EL (cell line): ENCODE data around the gene CIROP.

Source experiments
- DNase-seq: peaks from one replicate; pipeline ENCODE4 v3.0.0-alpha.2; 2016

CIROP gene

DNA sequence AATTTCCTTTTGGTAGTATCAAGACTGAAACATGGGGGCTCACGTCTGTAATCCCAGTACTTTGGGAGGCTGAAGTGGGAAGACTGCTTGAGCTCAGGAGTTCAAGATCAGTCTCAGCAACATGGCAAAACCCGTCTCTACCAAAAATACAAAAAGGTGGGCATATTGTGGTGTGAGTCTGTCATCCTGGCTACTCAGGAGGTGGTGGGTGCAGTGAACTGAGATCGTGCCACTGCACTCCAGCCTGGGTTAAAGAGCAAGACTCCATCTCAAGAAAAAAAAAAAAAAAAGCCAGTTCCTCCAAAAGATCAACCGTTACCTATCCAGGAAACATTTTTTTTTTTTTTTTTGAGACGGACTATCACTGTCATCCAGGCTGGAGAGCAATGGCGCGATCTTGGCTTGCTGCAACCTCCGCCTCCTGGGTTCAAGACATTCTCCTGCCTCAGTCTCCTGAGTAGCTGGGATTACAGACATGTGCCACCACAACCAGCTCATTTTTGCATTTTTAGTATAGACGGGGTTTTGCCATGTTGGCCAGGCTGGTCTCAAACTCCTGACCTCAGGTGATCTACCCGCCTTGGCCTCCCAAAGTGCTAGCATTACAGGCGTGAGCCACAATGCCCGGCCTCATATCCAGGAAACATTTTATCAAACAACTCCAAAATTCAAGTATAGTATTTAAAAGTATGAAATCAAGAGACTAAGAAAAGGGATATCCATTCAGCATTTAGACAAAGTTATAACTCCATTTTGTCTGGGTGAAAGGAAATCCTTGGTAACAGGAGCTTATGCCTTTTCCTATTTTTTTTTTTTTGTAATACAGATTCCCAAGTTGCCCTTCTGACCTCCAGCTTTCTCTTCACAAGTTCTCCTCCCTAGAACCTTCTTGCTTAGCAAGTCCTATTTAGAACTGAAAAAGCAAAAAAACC, 13.2 kb downstream of the CIROP start:
- no peak for DNase-seq

DNA sequence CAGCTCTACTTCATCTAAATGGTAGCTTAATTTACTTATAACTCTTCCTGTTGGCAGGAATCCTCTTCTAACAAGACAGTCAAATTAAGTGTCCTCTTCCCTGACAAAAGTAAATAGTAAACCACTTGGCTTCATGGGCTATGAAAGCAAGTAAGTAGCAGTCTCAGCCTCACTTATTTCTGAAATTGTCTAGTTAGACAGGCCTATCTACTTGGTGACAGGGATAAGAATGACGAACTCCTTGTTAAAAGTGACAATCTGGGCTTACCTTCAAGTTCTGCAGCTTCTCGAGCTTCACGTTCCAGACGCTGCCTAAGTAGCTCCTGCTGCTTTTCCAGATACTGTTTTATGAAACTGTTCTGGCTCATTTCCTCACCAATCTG, 14.5 kb downstream of the CIROP start:
- no peak for DNase-seq

DNA sequence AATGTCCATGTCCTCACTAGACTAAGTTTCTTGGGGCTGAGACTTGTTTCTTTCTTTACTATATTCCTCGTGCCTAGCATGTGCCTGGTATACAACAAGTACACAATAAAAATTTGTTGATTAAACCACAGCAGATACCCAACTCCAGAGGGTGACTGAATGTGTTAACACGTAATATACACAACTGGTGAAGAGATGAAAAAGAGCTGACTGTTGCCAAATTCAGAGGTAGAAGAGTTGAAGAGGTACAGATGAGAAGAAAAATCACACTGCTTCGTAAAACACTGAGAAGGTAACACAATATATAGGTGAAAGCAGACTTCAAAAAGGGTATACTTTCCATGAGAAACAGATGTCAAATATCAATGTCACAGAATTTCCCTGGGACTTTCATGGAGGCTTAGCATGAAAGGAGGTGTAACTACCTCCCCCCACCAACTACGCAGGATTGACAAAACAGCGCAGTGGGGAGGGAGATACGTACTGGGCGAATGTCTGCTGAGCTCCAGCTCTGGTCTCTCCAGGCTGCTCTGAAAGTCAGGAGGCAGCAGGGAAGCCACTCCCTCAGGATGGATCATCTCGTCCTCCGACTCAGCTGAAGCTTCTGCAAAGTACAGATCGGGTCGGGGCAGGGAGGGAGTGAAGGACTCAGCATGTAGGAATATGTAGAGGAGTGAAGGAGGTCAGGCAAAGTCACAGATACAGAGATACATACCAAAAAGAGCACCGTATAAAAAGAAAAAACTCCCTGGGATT, 15.1 kb downstream of the CIROP start:
- DNase-seq: no peak

DNA sequence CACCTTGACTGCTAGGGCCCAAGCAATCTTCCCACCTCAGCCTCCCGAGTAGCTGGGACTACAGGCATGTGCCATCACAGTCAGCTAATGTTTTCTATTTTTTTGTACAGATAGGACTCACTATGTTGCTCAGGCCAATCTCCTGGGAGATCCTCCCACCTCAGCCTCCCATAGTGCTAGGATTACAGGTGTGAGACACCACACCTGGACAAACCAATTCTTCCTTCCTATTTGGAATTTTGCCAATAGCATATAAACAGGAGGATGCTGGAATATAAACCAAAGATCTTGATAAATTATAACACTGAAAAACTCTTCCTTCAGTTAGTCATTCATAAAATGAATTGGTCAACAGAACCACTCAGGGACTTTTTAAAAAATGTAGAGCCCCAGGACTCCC, 18.2 kb downstream of the CIROP start:
- DNase-seq: no peak

DNA sequence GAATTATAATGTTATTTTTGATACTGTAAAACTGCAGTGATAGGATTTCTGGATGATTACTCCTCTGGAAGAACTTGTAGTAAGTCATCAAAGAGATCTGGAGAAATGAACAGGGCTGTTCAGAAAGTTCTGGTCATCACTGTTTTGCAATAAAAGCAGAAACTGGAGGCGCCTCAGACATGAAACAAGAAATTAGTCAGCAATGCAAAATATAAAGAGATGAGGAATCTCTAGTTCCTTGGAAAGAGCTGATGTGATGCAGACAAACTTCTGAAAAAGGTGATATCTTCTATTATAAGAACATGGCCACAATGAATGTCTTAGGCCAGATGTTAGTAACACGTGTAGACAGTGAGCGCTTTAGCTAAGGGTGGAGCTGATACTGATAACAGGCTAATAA, 19.3 kb downstream of the CIROP start:
- DNase-seq: no peak

DNA sequence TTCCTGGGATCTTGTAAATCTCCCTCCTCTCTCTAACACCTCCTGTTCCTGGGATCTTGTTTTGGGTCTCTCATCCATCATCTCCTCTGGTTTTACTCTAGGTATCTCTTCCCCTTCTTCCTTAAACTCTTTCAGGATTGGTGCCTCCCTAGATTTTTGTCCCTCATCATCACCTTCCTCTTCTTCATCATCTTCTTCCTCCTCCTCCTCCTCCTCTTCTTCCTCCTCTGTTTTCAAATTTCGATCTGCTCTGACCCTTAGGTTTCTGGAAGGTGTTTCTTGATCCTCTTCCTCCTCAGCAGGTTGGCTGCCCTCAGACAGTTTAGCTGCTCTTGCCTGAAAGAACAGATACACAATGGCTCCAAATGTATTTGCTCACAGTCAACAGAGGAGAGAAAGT, 24.3 kb downstream of the CIROP start:
- no peak for DNase-seq

DNA sequence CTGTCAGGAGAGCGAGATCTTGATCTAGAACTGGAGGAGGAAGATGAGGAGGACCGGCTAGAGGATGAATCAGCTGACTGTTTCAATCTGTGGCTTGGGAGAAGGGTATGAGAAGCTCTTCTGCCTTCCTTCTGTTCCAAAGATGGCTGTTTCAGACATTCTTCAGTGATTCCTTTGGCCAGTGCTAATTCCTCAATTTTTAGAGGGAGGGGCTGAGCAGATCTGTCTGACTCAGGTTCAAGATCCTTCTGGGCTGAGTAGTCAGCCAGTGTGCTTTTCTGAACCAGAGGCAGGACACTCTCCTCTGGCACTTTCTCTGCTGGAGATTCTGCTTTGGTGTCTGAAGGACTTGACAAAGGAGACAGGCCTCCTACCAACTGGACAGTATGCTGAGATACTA, 25.1 kb downstream of the CIROP start:
- DNase-seq: peak; percentile 65

DNA sequence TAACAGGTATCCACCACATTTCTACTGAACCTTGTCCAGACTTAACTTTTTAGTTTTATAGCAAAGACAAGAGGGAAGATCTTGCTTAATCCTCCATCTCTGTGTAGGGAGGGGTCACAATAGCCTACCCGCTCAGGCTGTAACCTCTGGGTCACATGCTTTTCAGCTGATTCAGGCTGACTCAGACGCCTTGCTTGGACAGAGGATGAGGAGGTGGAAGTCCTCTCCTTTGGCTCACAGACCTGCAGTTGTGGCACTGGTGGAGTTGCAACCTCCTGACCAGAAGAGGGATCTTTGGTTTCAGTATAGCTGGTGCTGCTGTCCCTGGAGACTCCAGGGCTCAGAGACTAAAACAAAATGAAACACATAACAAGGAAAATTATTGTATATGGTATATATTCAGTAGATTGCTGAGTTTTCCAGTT, 26.1 kb downstream of the CIROP start:
- DNase-seq: peak; percentile 99

DNA sequence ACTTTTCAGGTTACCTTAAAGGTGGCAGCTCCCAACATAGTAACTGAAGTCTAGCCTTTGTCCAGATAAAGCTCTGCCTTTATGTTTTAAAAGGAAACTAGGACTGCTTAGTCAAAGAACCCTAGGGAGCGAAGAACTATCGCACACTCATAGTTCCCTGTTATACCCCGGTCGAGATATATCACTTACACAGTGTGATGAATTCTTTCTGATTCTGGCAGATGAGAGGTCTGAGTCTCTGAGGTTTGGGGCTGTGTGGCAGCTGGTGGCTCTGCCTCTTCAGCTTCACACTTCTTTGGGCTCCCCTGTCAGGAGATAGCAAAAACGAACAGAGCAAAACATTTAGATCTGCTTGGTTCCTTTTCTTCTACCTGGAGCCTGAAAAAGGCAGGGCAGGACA, 26.8 kb downstream of the CIROP start:
- no peak for DNase-seq

DNA sequence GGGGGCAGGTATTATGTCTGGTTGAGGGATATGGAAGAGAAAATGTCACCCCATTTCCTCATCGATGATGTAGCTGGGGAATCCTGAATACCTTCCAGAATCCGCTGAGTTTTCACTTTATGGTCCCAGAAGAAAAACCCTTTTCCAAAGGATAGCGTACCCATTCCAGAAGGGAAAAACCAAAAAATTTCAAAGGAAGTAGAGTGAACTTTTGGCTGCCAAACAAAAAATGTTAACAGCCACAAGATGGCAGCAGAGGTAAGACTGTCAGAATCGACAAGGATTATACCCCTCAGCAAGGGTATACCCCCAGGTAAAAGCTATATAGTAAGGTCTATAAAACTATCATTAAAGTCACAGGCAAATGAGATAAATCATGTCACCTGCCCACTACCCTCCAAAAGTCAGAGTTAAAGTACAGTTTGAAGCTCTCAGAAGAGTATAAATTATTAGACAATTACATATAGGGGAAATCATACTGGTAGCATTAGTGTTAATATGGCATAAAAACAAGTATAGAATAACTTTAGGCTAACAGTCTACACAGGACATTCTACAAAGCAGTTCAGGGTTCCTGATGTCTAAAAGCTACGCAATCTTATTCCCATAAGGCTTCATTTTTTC, 27.9 kb downstream of the CIROP start:
- peak; percentile 48 for DNase-seq

DNA sequence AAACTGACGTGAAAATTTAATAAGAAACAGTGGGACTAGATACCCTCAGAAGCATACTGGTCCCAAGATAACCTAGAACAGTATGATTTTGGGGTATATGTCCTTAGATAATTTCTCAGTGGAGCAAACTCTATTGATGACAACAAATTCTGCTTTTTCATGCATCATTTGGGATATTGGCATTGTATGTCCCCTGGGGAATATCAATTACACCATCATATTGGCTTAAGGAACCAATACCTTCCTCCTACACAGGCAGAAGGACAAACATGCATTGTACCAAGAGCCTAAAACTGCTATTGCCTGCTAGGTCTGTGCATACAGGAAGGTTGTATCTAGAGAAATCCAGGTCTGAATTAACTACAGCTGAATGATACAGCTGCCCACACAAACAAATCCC, 29.9 kb downstream of the CIROP start:
- no peak for DNase-seq

DNA sequence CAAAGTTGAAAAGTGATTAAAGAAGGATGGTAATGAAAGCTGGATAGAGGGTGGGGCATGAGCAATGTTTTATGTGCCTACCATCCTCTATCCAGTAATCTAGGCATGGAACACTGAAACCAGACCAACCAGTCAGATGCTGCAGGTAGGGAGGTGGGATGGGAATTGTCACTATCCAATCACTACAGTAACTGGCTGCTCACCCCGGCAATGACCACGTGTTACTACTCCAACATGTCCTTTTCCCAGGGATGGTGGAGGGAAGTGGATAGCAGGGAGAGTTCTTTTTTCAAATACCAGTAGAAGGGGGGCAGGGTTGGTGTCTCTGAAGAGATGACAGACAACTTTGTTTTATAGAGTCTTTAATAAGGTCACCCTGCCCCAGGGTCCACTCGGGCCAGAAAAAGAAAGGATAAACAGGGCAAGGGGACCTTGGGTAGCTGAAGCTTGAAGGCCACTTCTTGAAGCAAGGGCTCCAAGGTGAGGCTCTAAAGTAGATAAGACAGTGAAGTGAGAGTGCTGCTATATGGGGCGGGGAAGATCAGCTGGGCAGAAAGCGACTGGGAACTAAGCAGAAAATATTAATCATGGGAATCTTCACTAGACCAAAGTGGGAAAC, 32.8 kb downstream of the CIROP start:
- DNase-seq: peak; percentile 20

DNA sequence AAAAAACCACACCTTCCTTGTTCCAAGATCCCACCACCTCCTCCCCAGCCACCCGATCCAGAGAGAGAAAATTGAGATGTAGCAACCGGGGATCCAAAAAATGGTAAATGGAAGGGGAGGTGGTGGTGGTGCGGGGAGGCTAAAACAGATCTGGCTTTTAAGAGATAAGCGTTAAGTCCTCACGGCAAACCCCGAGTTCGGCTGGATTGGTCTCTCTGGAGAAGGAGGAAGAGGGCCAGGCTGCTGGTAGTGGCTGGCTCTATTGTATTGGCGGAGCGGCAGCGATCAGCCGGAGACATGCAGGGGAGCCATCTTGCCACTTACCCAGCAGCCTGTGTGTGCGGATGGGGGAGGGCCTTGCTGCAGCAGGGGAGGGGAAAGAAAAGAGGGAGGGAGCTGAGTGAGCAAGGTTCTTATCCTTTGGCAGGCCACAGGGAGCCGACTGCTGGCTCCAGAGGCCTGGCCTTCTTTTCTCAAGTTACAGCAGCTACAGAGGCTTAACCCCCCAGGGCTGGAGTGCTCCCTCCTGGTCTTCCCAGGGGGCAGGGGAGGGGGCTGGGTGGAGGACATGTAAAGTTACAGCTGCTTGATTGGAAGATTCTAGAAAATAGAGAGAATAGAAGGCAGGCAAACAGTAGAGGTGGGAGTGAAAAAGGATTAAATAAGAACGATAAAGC, 33.4 kb downstream of the CIROP start:
- DNase-seq: peak; percentile 92

DNA sequence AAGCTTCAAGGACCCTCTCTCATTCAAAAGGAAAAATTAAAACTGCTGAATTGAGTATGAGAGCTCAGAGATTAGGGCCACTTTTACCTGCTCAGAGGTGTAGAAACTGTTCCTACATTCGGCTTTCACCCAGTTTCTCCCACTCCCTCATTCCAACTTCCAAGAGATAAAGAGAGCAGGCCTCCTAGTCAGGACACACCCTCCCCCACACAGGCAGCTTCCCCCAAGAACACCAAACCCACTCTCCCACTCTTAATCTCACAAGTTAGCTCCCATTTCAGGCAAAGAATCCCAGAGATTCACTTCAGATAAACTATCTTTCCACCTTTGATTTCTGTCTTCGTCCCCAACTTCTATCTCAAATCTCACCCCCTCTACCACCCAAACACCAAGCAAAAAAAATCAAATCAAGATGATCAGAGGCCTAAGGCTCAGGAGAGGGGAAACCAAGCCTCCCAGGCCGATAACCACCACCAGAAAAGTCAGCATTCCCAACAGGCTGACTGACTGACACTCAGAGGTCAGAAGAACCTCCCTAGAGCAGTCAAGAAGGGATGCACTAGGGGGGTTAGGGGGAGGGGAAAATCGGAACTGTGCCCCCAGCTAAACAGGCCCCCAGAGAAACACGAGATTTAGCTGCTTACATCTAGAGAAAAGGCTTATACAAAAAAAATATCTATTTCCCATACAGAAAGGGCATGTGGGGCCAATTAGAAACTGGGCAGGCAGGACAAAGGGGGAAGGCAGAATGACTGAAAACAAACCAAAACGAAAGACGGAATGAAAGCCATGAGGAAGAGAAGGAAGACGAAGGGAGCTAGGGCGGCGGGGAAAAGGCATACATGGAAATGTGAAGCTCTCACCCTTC, 34.3 kb downstream of the CIROP start:
- peak; percentile 32 for DNase-seq

DNA sequence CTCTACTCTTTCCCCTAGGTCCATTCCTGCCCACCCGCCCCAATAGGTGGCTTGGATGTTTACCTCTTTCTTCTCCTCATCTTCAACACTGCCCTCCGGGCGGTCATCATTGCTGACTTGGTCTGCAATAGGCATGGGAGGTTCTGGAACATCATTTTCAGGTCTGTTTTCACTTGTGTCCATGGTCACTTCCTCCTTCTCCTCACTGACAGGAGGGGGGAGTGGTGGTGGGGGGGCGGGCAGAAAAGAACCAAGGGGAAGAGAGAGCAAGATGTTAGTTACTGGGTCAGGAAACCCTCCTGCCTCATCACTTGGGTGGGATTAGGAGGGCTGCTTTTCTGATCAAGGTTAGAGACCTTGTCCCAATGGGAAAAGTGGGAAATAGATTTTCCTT, 35.4 kb downstream of the CIROP start:
- no peak for DNase-seq

DNA sequence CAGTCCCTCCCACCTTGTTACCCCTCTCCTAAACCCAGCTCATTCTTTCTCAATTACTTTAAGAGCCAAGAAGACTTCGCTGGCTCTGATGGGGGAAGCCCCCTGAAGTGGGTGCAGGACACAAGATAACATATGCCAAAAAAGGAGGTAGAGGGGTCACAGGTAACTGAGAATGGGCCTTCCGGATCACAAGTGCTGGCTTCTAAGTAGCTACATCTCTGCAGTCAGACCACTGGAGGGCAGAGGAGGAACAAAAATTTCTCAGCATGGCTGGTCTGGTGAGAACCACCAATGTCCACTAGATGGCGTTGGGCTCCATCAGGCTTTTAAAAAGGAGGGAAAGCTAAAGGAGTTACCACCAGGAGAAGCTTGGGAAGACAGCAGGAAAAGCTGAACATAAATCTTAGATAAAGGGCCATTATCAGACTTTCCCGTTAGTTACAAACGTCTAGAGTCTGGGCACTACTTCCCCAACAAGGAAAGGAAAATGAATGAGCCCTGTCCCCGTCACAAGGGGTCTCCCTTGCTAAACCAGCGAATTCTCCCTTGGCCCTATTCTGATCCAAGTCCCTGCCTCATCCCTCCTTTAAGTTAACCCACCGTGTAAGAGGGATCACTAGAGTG, 35.9 kb downstream of the CIROP start:
- peak; percentile 95 for DNase-seq

DNA sequence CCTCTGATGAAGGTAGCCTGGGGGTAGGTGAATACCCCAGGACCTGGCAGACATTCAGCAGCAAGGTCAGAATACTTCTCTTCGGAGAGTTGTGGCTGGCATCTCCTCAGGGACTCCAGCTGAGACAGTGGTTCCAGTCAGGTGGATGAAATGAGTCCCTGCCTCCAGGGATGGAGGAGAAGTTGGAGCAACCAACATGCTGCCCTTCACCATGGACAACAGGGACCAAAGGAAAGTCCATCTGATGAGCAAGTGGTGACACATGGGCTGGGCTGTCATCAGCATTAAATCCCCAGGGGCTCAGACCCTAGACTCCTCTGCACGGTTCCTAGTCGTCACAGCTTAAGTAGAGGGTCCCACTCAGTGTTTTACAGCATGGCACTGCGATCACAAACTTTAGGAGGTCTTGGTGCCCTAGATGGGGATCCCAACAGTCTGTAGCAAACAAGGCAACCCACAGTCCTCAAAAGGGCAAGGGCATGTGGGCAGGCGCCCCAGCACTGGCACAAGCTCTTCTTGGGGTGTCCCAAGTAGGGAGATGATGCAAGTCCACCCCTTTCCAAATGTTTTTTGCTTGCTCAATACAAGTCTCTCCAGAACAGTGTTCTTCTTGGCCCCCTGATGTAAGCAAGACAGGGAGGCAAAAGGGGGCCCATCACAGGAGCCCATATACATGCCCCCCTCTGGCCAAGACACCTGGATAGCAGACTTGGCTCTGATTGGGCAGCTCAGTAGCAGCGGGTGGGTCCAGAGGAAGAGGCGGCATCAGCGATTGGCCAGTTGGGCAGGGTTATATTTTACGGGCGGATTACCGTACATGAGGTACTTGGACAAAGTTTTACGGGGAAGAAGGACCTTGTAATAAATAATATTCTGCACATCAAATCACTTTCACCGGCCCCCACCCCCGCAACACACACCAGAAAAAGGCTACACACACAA, 36.7 kb downstream of the CIROP start:
- DNase-seq: peak; percentile 18

DNA sequence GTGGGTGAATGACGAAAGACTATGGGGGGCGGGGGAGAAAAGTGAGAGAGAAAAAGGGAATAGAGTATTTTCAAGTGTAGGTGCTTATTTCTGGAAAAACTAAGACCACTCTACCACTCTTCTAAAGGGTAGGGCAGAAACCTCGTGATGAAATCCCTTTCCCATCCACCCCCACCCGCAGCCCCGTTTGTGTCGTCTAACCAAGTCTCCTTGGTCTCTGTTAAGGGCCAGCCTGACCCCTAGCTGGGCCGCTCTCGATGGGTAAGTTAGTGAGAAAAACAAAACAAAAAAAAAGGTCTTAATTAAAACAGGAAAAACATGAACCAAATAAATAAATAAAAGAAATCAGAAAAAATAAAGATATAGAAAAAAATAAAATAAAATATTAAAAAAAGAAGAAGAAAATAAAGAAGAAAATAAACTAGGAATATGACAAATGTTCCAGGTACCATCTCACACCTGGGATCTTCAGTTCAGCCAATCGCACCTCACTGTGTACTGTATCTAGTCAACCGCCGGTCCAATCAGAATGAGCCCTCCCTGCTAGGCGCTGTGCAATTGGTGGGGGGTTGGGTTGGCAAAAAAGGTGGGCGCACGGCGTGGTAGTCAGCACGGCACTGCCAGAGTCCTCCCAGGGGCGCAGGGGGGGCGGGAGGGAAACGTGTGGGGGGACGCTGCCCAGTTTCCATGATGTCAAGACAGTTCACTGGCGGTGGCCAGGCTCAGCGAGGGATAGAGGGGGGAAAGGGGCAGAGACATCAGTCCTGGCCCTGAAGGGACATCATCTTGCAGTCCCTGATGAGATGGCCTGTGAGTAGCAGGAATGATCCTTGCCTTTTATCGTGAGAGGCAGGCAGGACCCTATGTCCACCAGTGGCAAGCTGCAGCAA, 37.7 kb downstream of the CIROP start:
- DNase-seq: no peak

DNA sequence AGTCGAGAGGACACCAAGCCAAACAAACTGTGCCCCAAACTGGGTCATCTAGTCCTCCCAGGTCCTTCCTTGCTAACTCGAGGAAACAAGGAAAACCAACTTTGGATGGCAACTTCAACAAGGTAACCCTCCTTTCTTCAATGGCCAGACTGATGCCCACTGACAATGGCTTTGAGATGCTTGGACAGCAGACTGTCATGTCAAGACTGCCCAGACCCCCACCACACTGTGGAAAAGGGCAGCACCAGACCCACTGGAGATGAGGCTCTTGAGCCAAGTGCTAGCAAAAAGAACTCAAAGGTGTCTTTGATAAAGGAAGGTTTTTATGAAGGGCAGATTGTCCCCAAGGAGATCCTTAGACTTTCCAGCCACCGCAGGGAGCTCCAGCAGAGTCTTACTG, 38.4 kb downstream of the CIROP start:
- no peak for DNase-seq
